GM13977 (cell line): Measurements from ENCODE around the gene DPYSL5.
"Not testable (repeated sequence)": the region's sequence is repeated elsewhere in the genome, so short reads cannot be mapped to it uniquely, and the experiment has no call there.

ENCODE experiments used
- DNase-seq: peaks from one replicate; pipeline ENCODE4 v3.0.0; 2012; ENCODE audit warnings: low spot score
- in situ Hi-C: fragments of 300-500 bp; cut with MboI; formaldehyde crosslinking; loops from one replicate; pipeline ENCODE4 v1.12.0; 2022; ENCODE audit warnings: low sequenced_read_pairs, low pct_unique_long_range_greater_than_20kb, mixed read lengths, inconsistent platforms; ENCODE audit not compliant: unreplicated experiment
- TF ChIP-seq, protein P1 (sequence below): IDR thresholded peaks from 2 replicates; pipeline ENCODE4 v1.5.1; 2012; ENCODE audit warnings: mild to moderate bottlenecking, control low read depth; ENCODE audit not compliant: insufficient read depth; ENCODE audit errors: extremely low read depth, missing control alignments

The DPYSL5 gene

DNA sequence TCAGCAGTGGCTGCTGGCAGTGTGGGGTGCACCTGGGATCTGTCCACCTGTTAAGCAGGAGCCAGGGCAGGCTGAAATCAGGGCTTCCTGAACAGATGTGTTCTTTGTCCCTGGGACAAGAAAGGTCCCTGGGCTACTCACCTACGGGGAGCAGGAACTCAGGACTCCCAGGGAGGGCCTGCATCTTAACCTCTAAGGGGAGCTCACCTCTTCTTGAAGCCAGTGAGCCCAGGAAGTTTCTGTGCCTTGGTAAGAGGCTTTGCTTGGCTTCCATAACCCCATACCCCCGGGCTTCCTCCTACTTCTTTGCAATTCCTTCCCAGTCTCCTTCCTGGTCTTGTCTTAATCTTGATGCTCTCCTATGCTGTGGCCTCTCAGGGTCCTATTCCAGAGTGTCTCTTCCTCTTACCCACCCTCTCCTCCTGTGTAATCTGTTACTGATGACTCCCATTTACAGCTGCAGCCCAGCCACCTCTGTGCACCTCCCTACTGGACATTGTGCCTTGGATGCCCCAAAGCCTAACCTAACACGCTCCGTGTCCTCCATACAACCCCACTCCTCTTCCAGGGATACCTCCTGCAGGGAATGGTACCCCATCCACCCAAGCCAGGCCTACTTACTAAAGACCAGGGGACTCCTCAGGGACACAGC is 66.9 kb downstream of the DPYSL5 start:
- DNase-seq: no peak
- TF ChIP-seq, protein P1, sequence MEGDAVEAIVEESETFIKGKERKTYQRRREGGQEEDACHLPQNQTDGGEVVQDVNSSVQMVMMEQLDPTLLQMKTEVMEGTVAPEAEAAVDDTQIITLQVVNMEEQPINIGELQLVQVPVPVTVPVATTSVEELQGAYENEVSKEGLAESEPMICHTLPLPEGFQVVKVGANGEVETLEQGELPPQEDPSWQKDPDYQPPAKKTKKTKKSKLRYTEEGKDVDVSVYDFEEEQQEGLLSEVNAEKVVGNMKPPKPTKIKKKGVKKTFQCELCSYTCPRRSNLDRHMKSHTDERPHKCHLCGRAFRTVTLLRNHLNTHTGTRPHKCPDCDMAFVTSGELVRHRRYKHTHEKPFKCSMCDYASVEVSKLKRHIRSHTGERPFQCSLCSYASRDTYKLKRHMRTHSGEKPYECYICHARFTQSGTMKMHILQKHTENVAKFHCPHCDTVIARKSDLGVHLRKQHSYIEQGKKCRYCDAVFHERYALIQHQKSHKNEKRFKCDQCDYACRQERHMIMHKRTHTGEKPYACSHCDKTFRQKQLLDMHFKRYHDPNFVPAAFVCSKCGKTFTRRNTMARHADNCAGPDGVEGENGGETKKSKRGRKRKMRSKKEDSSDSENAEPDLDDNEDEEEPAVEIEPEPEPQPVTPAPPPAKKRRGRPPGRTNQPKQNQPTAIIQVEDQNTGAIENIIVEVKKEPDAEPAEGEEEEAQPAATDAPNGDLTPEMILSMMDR: no peak
- in situ Hi-C loops: no loop called here

DNA sequence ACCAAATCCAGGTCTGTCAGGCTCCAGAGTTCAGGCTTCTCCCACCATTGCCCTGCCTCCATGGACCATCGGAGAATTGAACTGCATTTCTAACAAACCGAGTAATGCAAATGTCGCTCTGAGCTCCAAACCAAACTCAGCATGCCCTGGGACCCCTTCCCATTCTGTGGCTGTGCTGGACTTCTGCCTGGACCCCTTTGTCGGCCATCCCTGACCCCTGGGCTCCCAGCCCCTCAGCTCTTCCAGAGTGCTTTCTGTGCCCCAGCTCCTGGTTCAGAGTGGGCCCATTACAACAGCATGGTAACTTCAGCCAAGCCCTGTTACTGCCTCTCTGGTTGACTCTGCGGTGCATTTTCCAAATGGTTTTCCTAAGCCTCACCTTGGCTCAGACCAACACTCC is 67.4 kb downstream of the DPYSL5 start:
- DNase-seq: no peak
- in situ Hi-C loops: no loop called here
- TF ChIP-seq, protein P1: no peak

DNA sequence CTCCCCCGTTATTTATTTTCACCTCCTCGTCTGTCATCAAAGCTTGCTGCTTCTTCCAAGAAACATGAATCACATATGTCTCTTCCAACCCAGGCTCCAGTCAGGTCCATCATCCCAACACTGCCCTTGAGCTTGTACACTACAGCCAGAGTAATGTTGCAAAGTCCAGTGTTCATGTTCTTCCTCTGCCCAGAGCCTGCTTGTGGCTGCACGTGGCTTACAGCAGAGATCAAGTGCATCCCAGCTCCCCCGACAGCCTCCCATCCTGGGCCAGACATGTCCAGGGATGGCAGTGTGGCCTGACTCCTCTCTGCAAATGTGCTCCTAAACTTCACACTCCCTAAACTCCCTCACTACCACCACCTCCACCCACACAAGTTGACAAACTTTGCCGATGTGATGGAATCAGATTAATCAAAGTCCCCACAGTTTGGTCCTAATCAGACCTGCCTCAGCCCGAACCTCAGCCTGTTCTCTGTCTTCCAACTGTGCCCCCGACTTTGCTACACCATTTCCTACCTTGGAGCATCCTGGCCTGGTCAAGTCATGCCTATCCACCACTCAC is 68.3 kb downstream of the DPYSL5 start:
- TF ChIP-seq, protein P1: no peak
- in situ Hi-C loops: no loop called here
- DNase-seq: no peak

DNA sequence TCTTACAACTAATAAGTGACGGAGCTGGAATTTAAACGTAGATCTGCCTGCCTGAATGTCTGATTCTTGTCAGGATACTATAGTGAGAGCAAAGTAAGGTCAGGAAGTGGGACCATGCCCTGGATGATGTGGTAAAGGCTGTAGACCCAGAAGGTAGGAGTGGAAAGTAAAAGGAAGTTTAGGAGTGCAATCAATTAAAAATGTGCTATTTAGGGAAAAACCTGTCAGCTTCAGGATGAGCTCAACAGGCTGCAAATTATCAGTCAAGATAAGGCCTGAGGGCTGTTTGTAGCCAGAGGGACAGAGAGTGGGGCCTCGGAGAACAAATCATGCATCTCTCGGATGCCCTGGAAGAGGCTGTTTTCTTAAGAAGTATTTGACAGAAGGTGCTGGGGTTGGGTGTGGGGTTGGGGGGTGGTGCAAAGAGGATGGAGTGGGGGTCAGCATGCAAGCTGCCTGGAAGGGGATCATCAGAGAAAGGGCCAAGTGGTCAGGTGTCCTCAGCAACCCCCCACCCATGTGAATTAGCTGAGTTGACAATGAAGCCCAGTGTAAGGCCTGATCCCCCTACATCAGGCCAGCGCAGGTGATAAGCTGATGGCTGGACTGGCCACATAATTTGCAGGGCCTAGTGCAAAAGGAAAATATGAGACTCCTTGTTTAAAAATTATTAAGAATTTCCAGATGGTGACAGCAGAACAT is 69.4 kb downstream of the DPYSL5 start:
- no peak for DNase-seq
- in situ Hi-C loops: no loop called here
- TF ChIP-seq, protein P1: no peak

DNA sequence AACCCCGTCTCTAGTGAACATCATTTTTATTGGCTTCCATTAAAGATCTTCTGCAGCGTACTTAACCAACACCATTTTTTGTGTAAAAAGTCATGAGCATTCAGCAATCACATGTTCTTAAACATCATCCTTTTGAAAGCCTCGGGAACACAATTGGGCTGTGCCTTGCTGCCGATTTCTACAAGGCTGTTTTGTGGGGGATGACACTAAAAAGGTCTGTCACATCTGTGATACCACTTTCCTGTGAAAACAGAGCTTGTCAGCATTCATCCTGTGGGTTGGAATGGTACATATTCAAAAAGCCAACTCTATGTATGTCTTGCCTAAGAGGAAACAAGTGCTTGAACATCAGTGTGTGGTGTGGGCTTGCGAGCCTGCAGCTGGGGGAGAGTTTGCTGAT is 73.4 kb downstream of the DPYSL5 start:
- in situ Hi-C loops: no loop called here
- DNase-seq: no peak
- TF ChIP-seq, protein P1: no peak

DNA sequence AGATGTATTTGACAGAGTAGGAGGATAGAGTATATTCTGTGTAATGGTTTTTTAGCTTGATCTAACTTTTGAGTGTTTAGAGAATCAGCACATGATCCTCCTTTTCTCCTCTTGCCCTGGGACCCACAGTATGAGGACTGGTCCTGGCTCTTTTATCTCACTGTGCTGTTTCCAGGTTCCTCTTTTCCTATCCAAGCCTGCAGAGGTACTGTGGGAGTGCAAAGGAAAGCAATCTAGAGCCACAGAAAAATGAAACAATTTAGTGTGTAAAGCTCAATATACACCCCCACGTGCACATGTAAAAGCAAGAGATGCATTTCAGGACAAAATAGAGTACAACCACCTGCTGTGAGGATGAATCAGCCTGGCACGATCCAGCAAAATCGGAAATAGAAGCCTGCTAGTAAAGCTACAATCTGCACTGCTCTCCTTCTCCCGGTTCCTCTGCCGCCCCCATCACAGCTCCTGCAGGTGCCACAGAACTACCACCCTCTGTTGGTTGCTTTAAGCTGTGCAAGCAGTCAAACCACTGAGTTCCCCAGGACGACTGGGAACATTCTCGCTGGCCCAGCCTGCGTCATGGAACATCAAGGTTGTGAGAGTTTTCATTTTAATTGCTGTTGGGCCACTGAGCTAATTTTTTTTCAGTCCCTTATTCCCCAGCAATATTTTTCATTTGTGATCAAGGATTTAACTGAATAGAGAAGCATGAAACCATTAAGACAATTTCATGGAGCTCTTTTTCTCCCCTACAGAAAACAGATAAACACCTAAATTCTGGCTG is 74.7 kb downstream of the DPYSL5 start:
- TF ChIP-seq, protein P1: peak; percentile 56
- DNase-seq: peak; percentile 68
- in situ Hi-C loops: no loop called here

DNA sequence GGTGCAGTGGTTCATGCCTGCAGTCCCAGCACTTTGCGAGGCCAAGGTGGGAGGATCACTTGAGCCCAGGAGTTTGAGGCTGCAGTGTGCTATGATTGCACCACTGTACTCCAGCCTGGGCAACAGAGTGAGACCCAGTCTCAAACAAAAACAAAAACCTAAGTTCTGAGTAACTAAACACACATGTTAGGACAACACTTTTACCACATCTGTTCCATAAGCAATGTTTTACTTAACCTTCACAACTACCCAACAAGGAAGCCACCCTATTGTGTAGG is 75.2 kb downstream of the DPYSL5 start:
- DNase-seq, in situ Hi-C loops: not testable (repeated sequence)
